Loucy (cell line): ENCODE measurements around the gene TRPM1.

Experiments used
- H2AFZ ChIP-seq: fragments of 200-600 bp; sonication (generic); 2 replicates; pipeline ENCODE4 v1.6.0; 2016; ENCODE audit warnings: antibody characterized with exemption, mild to moderate bottlenecking, low read length, moderate library complexity
- H3F3A ChIP-seq: fragments of 200-600 bp; 2 replicates; pipeline ENCODE4 v1.6.0; 2016; ENCODE audit warnings: antibody characterized with exemption, low read depth, mild to moderate bottlenecking
- H3K27me3 ChIP-seq: fragments of 200-600 bp; sonication (generic); 2 replicates; pipeline ENCODE4 v1.6.1; 2014; ENCODE audit warnings: low read length, mild to moderate bottlenecking; ENCODE audit not compliant: insufficient read depth, poor library complexity, severe bottlenecking
- H3K36me3 ChIP-seq: fragments of 200-600 bp; sonication (generic); 2 replicates; pipeline ENCODE4 v1.6.1; 2016; ENCODE audit warnings: low read length; ENCODE audit not compliant: insufficient read depth
- H3K4me1 ChIP-seq: fragments of 200-600 bp; sonication (generic); 2 replicates; pipeline ENCODE4 v1.5.1; 2014; ENCODE audit warnings: low read length, mild to moderate bottlenecking; ENCODE audit not compliant: insufficient read depth, poor library complexity, severe bottlenecking
- H3K4me2 ChIP-seq: fragments of 200-600 bp; sonication (generic); 2 replicates; pipeline ENCODE4 v1.6.0; 2014; ENCODE audit warnings: antibody characterized with exemption, low read length, low read depth, mild to moderate bottlenecking; ENCODE audit not compliant: poor library complexity, severe bottlenecking
- H3K4me3 ChIP-seq: fragments of 200-600 bp; sonication (generic); 2 replicates; pipeline ENCODE4 v1.5.1; 2014; ENCODE audit warnings: low read length, mild to moderate bottlenecking, mixed read lengths; ENCODE audit not compliant: poor library complexity, severe bottlenecking
- H3K79me2 ChIP-seq: fragments of 200-600 bp; sonication (generic); 2 replicates; pipeline ENCODE4 v1.6.1; 2014; ENCODE audit warnings: low read length; ENCODE audit not compliant: insufficient read depth
- H3K9ac ChIP-seq: fragments of 200-600 bp; sonication (generic); 2 replicates; pipeline ENCODE4 v1.6.0; 2014; ENCODE audit warnings: mild to moderate bottlenecking, low read depth, low read length, moderate library complexity; ENCODE audit not compliant: poor library complexity, severe bottlenecking
- H3K9me2 ChIP-seq: fragments of 200-600 bp; sonication (generic); replicated peaks from 2 replicates; pipeline ENCODE4 v1.6.1; 2016; ENCODE audit warnings: low read depth, low read length, mixed read lengths
- H3K9me3 ChIP-seq: fragments of 200-600 bp; sonication (generic); 2 replicates; pipeline ENCODE4 v1.6.1; 2014; ENCODE audit warnings: mild to moderate bottlenecking, antibody characterized with exemption, low read length, low read depth; ENCODE audit not compliant: insufficient read depth
- H4K20me1 ChIP-seq: fragments of 200-600 bp; sonication (generic); 2 replicates; pipeline ENCODE4 v1.6.0; 2014; ENCODE audit warnings: antibody characterized with exemption, low read length, mild to moderate bottlenecking; ENCODE audit not compliant: insufficient read depth, poor library complexity, severe bottlenecking
- EZH2phosphoT487 ChIP-seq: fragments of 200-600 bp; IDR thresholded peaks from 2 replicates; pipeline ENCODE4 v1.6.1; 2018; ENCODE audit warnings: antibody characterized with exemption, mild to moderate bottlenecking, moderate library complexity, borderline replicate concordance
- TF ChIP-seq, protein P1 (sequence below): fragments of 200-600 bp; sonication (generic); conservative IDR thresholded peaks from 2 replicates; pipeline ENCODE4 v1.5.1; 2014; ENCODE audit warnings: mild to moderate bottlenecking, antibody characterized with exemption, low read length

TRPM1 gene

DNA sequence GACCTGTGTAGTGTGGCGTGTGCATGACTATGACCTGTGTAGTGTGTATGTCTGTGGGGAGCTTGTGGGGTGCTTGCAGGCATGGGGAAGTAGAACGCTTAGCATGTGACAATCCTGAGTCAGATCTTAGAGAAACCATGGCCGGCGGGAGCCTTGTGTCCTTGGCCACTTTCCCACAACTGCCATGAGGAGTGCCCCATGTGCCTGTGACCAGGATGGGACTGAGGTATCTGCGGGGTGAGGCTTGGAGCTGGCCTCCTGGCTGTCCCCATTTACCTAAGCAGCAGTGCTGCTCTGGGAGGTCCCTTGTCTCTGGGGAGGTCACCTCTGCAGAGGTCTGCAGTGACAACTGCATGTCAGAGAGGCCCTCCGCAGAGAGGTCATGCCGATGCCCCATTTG is 23.6 kb downstream of the TRPM1 start:
- Histone ChIP-seq H3K9ac (no peak overlapping the region), H3K4me3 (no peak overlapping the region), H3K27me3 (no peaks in the 10 kb centered on the region), H4K20me1 (no peaks in the 10 kb centered on the region), H3K36me3 (no peaks in the 10 kb centered on the region), H3K9me2 (no peaks in the 10 kb centered on the region), H3K9me3 (no peaks in the 10 kb centered on the region), H3K79me2 (no peaks in the 10 kb centered on the region), H3K4me2 (no peak overlapping the region), H2AFZ (no peak overlapping the region), H3K4me1 (peaks cover 16% of the 10 kb centered on the region), H3F3A (no peaks in the 10 kb centered on the region)
- TF ChIP-seq, protein P1, sequence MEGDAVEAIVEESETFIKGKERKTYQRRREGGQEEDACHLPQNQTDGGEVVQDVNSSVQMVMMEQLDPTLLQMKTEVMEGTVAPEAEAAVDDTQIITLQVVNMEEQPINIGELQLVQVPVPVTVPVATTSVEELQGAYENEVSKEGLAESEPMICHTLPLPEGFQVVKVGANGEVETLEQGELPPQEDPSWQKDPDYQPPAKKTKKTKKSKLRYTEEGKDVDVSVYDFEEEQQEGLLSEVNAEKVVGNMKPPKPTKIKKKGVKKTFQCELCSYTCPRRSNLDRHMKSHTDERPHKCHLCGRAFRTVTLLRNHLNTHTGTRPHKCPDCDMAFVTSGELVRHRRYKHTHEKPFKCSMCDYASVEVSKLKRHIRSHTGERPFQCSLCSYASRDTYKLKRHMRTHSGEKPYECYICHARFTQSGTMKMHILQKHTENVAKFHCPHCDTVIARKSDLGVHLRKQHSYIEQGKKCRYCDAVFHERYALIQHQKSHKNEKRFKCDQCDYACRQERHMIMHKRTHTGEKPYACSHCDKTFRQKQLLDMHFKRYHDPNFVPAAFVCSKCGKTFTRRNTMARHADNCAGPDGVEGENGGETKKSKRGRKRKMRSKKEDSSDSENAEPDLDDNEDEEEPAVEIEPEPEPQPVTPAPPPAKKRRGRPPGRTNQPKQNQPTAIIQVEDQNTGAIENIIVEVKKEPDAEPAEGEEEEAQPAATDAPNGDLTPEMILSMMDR: no peak
- no peak for TF ChIP-seq EZH2phosphoT487

DNA sequence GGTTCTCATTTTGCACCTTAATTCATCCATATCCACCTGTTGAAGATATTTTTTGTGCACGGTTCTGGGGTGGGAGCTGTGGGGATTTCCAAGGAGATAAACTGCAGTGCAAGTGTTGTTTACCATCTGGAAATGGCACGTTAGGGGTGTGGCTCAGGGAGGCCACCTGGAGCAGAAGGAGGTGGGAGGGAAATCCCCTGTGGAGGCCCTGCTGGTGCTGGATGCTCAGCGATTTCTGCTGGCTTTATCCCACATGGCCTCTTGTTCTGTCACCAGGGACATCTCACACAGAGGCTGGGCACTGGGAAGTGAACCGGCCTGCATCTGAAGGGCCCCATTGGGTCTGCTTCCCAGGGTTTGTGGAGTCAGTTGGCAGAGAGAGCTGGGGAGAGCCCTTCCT is 24.3 kb downstream of the TRPM1 start:
- Histone ChIP-seq H3K4me1 (peaks cover 9% of the 10 kb centered on the region), H4K20me1 (no peaks in the 10 kb centered on the region), H3K4me2 (no peak overlapping the region), H3K79me2 (no peaks in the 10 kb centered on the region), H2AFZ (no peak overlapping the region), H3F3A (no peaks in the 10 kb centered on the region), H3K27me3 (no peaks in the 10 kb centered on the region), H3K9ac (no peak overlapping the region), H3K36me3 (no peaks in the 10 kb centered on the region), H3K4me3 (no peak overlapping the region), H3K9me3 (no peaks in the 10 kb centered on the region), H3K9me2 (no peaks in the 10 kb centered on the region)
- TF ChIP-seq EZH2phosphoT487: no peak
- TF ChIP-seq, protein P1: no peak

DNA sequence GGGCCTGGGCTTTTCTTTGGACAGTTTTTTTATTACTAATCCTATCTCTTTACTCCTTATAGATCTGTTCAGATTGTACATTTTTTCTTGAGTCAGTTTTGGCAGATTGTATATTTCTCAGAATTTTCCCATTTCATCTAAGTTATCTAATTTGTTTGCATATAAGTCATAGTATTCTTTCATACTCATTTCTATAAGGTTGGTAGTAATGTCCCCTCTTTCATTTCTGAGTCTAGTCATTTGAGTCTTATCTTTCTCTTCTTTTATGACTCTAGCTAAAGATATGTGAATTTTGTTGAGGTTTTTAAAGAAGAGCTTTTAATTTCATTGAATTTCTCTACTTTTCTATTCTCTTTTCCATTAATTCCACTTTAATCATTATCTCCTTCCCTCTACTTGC is 27.2 kb downstream of the TRPM1 start:
- Histone ChIP-seq H3K36me3 (no peaks in the 10 kb centered on the region), H3K27me3 (no peaks in the 10 kb centered on the region), H3K4me2 (no peak overlapping the region), H3F3A (no peaks in the 10 kb centered on the region), H3K9me3 (no peaks in the 10 kb centered on the region), H4K20me1 (no peaks in the 10 kb centered on the region), H3K79me2 (no peaks in the 10 kb centered on the region), H3K4me1 (no peaks in the 10 kb centered on the region), H3K9ac (no peak overlapping the region), H2AFZ (no peak overlapping the region), H3K4me3 (no peak overlapping the region), H3K9me2 (no peaks in the 10 kb centered on the region)
- TF ChIP-seq EZH2phosphoT487: no peak
- TF ChIP-seq, protein P1: no peak
